Fibroblast of lung (primary cell): Measurements from ENCODE around the gene MACROD2.

Experiments used
- CTCF ChIP-seq, 2 donors: IDR thresholded peaks in 1 of 2; conservative IDR thresholded peaks in 1 of 2; 1 replicate in 1 of 2; 2 replicates in 1 of 2; pipeline ENCODE4 v1.5.1; 2011 to 2012; ENCODE audit warnings: low read length in 2 of 2, control low read depth in 1 of 2, inconsistent platforms in 1 of 2, low read depth in 1 of 2, mild to moderate bottlenecking in 1 of 2
- EZH2 ChIP-seq: IDR thresholded peaks from 2 replicates; pipeline ENCODE4 v1.5.1; 2012; ENCODE audit warnings: low read length, control low read depth, mild to moderate bottlenecking; ENCODE audit errors: missing control alignments

GRCh38 chr20:14451458-14451857, 456.1 kb downstream of the MACROD2 start:
- no peak for TF ChIP-seq EZH2
- TF ChIP-seq CTCF (conservative IDR thresholded peaks at IDR 0.05 in 1 of 2, IDR thresholded peaks at IDR 0.05 in 1 of 2; ENCODE audit: low read depth in 1 of 2, low read length in 2 of 2) = no peak
